ENCODE results near the gene C1orf198. TPM values are rescaled to one million over a fixed set of nuclear protein-coding genes. Genes with fewer than 3 reads are reported as not detected.

Gene C1orf198
- polyA plus RNA-seq, 1 of the 3 experiments (the other 2 are of a cell fraction), result 12.3 TPM

GRCh38 chr1:230843503-230844309 lies 24.6 kb downstream of the C1orf198 start:
- no peak overlapping the region for H3K4me2 ChIP-seq
- ChIA-PET POLR2A (no interaction called here), CTCF (no interaction called here)
- no peaks in the 10 kb centered on the region for H3F3A ChIP-seq (replicated peaks; ENCODE audit: insufficient read depth)
- 93% methylated on average over 16 of the region's 28 CpGs for WGBS (ENCODE audit: low lambda C conversion rate)
- H3K9me2 ChIP-seq, result no peaks in the 10 kb centered on the region
- peaks cover under 1 to 2% of the 10 kb centered on the region in 2 experiments; a peak in 2 of 4 replicates for H3K4me1 ChIP-seq (ENCODE audit: control insufficient read depth in 1 of 2, insufficient read depth in 2 of 2, low read depth in 1 of 2, low read length in 1 of 2)
- no peak overlapping the region for H3K27ac ChIP-seq (ENCODE audit: low read depth in 2 of 2, low read length in 1 of 2)
- no peak for TF ChIP-seq TEAD4 (IDR thresholded peaks at IDR 0.05; ENCODE audit: borderline replicate concordance, insufficient read depth)
- TF ChIP-seq CHD2 (IDR thresholded peaks at IDR 0.05; ENCODE audit: low read length, partially characterized antibody), result no peak
- no peak for TF ChIP-seq FOXJ3 (CRISPR knock-in tag; IDR thresholded peaks at IDR 0.05)
- no peak for TF ChIP-seq RFX5 (IDR thresholded peaks at IDR 0.05; ENCODE audit: low read length)
- no peak for TF ChIP-seq YY1 (IDR thresholded peaks at IDR 0.05; ENCODE audit: low read depth)
- TF ChIP-seq RAD21 (IDR thresholded peaks at IDR 0.05; ENCODE audit: low read length), result no peak
- TF ChIP-seq RXRA (IDR thresholded peaks at IDR 0.05; ENCODE audit: borderline replicate concordance, low read depth), result no peak
- no peak for TF ChIP-seq GABPA (IDR thresholded peaks at IDR 0.05; ENCODE audit: low read depth)
- no peak overlapping the region for H3K4me3 ChIP-seq (ENCODE audit: low read depth in 2 of 2, low read length in 1 of 2)
- no peak overlapping the region for H2AFZ ChIP-seq (ENCODE audit: low read depth)
- H4K20me1 ChIP-seq (ENCODE audit: insufficient read depth), result no peaks in the 10 kb centered on the region
- peaks cover 11% of the 10 kb centered on the region; the same call in 1 of the 2 replicates for H3K79me2 ChIP-seq (ENCODE audit: insufficient read depth)
- H3K9ac ChIP-seq, result no peak overlapping the region
- no peaks in the 10 kb centered on the region for H3K9me3 ChIP-seq
- DNase-seq, result no peak
- H3K27me3 ChIP-seq (ENCODE audit: insufficient read depth), result no peaks in the 10 kb centered on the region
- peaks cover 17 to 34% of the 10 kb centered on the region in 2 experiments for H3K36me3 ChIP-seq (replicated peaks in 1 of 2; ENCODE audit: control insufficient read depth in 1 of 2, insufficient read depth in 2 of 2, low read length in 1 of 2)

- H3F3A ChIP-seq (replicated peaks; ENCODE audit: insufficient read depth), result no peaks in the 10 kb centered on the region
- no peak overlapping the region for H3K9ac ChIP-seq
- peaks cover 11% of the 10 kb centered on the region; the same call in 1 of the 2 replicates for H3K79me2 ChIP-seq (ENCODE audit: insufficient read depth)
- H3K27ac ChIP-seq (ENCODE audit: low read depth in 2 of 2, low read length in 1 of 2), result no peak overlapping the region
- peaks cover 0 to 2% of the 10 kb centered on the region in 2 experiments; a peak in 1 of 4 replicates for H3K4me1 ChIP-seq (ENCODE audit: control insufficient read depth in 1 of 2, insufficient read depth in 2 of 2, low read depth in 1 of 2, low read length in 1 of 2)
- H3K9me2 ChIP-seq, result no peaks in the 10 kb centered on the region
- H4K20me1 ChIP-seq (ENCODE audit: insufficient read depth), result no peaks in the 10 kb centered on the region
- no peak overlapping the region for H2AFZ ChIP-seq (ENCODE audit: low read depth)
- ChIA-PET CTCF (no interaction called here), POLR2A (no interaction called here)
- DNase-seq, result no peak
- H3K9me3 ChIP-seq, result no peaks in the 10 kb centered on the region
- H3K4me2 ChIP-seq, result no peak overlapping the region
- TF ChIP-seq MEF2A (IDR thresholded peaks at IDR 0.05; ENCODE audit: borderline replicate concordance, low read depth) (no peak), FOXM1 (IDR thresholded peaks at IDR 0.05; ENCODE audit: low read depth) (no peak)
- TF ChIP-seq, protein P1, sequence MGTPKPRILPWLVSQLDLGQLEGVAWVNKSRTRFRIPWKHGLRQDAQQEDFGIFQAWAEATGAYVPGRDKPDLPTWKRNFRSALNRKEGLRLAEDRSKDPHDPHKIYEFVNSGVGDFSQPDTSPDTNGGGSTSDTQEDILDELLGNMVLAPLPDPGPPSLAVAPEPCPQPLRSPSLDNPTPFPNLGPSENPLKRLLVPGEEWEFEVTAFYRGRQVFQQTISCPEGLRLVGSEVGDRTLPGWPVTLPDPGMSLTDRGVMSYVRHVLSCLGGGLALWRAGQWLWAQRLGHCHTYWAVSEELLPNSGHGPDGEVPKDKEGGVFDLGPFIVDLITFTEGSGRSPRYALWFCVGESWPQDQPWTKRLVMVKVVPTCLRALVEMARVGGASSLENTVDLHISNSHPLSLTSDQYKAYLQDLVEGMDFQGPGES (IDR thresholded peaks at IDR 0.05; ENCODE audit: low read depth, low read length), result no peak
- peaks cover 17 to 43% of the 10 kb centered on the region in 2 experiments for H3K36me3 ChIP-seq (replicated peaks in 1 of 2; ENCODE audit: control insufficient read depth in 1 of 2, insufficient read depth in 2 of 2, low read length in 1 of 2)
- WGBS (ENCODE audit: low lambda C conversion rate), result 90% methylated on average over 2 of the region's 8 CpGs
- H3K27me3 ChIP-seq (ENCODE audit: insufficient read depth), result no peaks in the 10 kb centered on the region
- no peak overlapping the region for H3K4me3 ChIP-seq (ENCODE audit: low read depth in 2 of 2, low read length in 1 of 2)
Measured at GRCh38 chr1:230842801-230843200, 25.5 kb downstream of the C1orf198 start.
